HG02943 (cell line): ENCODE measurements around the gene OR13G1.
"Not testable (repeated sequence)": the region's sequence is repeated elsewhere in the genome, so short reads cannot be mapped to it uniquely, and the experiment has no call there.

ENCODE experiments used
- ATAC-seq: cut with Tn5 transposase; IDR thresholded peaks from one replicate; pipeline ENCODE4 v1.9.1; 2021; ENCODE audit warnings: mild to moderate bottlenecking, low read depth, moderate library complexity; ENCODE audit not compliant: unreplicated experiment

Gene OR13G1

DNA sequence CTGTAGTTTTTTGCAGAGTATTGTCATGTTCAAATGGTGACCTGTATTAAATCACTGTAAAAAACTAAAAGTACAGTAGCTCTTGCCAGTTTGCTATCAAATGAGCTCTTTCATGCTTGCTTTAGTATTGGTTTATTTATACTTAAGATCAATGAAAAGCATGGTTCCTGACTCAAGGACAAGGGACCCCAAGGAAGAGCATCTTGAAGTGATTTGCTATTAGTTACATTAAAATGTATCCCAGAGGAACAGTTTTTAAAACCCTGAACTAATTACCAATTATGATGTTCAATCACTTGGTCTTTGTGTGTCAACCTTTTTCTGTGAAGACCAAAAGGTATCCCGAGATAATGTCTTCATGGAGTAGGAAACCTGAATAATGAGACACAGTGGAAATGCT, at the start of gene OR13G1:
TSS of gene OR13G1 (minus strand) at position 101 of the 400 bp plus-strand sequence. CDS start 6,698 bp downstream, outside the sequence.
- ATAC-seq = no peak

- no peak for ATAC-seq
Measured at GRCh38 chr1:247721222-247721621, 41.7 kb upstream of the OR13G1 start.

DNA sequence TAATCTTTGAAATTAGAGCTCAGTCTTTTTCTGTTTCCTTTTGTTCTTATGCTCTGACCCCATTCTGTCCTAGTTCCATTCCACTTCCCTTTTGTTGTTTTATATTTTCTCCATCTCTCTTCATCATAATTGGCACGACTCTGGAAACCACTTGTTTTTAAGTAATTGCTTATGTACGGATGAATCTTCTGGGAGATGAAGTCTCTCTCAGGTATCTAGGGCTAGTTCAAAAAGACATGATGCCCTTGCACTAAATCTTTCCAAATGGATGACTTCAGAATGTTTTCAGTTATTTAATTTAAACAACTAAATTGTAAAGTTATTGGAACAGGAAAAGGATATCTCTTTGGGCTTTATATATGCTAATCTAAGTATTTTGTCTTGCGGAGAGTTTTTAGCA, 37.0 kb upstream of the OR13G1 start, which contains the start of gene OR6F1:
TSS of gene OR6F1 (minus strand) at position 101 of the 400 bp plus-strand sequence. CDS start 3,891 bp downstream, outside the sequence.
- ATAC-seq = no peak

DNA sequence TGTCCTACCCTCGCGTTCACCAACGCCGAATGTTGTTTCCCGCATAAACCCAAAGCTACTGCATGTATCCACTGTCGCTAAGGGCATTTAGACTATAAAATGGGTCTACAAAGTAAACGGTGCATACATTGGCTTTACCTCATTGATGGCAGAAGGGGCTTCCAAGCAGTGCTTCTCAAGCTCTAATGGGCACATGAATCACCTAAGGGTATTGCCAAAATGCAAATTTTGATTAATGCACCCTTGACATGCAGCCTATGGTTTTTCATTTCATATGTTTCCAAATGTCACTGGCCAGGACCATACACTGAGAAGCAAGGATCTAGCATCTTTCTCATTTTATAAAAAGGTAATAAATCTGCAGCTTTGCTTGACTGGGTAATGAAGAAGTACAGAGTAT, 34.2 kb upstream of the OR13G1 start:
- ATAC-seq = no peak

GRCh38 chr1:247710681-247711080, 31.1 kb upstream of the OR13G1 start:
- ATAC-seq = not testable (repeated sequence)

GRCh38 chr1:247701338-247701737, 21.8 kb upstream of the OR13G1 start:
- ATAC-seq = no peak

- peak; percentile 86 for ATAC-seq
Measured at GRCh38 chr1:247681288-247681897, 1.9 kb upstream of the OR13G1 start.

GRCh38 chr1:247680171-247680570, 632 bp upstream of the OR13G1 start:
- ATAC-seq = no peak

DNA sequence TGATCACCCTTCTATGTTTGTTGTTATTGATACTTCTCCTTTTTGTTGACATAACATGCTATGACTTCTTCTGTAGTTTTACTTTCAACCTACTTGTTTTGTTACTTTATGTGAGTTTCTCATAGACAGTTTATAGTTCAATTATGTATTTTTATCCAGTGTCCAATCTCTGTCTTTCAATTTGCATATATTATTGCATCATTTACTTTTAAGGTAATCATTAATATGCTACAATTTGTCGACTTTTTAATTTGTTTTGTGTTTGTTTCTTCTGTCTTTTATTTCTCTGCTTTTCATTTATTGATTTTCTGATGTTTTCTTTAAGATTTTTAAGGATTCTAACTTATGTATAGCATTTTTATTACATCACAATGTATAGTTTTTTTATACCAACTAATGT, 10.3 kb downstream of the OR13G1 start:
- ATAC-seq = no peak

- no peak for ATAC-seq
Measured at GRCh38 chr1:247656221-247656875, 23.2 kb downstream of the OR13G1 start.

DNA sequence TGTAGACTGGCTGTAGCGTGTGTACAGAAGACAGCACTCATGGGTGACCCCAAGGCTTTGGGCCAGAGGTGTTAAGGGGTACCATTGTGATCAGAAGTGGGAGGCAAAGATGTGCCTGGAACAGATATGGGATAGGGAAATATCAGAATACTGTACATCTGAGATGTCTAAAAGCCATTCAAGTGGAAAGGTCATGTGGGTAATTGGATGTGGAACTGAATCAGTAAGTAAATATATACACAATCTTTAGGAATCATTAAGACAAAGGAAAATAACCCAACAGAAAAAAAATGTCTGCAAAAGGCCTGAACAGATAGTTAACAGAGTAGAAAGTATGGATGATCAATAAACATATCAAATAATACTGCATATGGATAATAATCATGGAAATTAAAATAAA, 26.5 kb downstream of the OR13G1 start:
- no peak for ATAC-seq

DNA sequence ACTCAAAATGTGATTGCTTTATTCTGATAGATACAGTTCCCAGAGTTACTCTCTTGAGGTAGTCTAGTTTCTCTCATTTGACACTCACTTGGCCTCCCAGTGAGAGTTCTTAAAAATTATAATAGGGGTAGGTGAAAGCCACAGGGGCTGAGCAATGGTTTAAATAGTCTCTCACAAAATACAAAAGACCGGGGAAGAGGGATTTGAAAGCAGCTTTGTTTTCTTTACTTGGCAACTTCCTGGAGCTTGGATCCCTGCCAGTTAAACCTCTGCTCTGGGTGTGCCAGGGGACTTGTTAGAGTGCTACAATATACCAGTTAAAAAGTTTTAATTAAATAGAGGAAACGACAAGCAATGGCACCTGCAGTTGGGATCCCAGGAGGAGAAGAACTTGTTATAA, 31.7 kb downstream of the OR13G1 start:
- ATAC-seq = no peak

- no peak for ATAC-seq
Measured at GRCh38 chr1:247646867-247647266, 32.7 kb downstream of the OR13G1 start.

- ATAC-seq = no peak
Measured at GRCh38 chr1:247642742-247643141, 36.8 kb downstream of the OR13G1 start.

GRCh38 chr1:247639381-247639981, 40.1 kb downstream of the OR13G1 start:
- ATAC-seq = no peak

- no peak for ATAC-seq
Measured at GRCh38 chr1:247638781-247639180, 40.8 kb downstream of the OR13G1 start.

- ATAC-seq = no peak
Measured at GRCh38 chr1:247638011-247638410, 41.5 kb downstream of the OR13G1 start.

DNA sequence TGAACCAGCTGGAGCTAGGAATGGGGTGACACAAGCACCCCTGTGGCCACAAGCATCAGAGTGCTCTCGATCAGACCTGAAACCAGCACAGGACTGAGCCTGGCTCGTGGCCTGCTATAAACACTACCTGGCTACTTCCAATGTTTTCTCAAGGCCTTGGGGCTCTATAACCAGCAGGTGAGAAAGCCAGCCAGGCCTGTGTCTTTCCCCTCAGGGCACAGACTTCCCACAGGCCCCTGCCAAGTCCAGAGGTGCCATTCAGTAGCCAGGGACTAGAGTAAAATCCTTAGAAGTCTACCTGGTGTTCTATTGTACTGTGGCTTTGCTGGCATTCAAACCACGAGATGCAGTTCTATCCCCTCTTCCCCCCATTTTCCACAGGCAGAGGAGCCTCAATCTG, 51.6 kb downstream of the OR13G1 start:
- no peak for ATAC-seq
